ENCODE results near the gene SNRNP70.
A peak's percentile ranks its signal among the peaks of the same experiment; 100 is the strongest.
"Not testable (repeated sequence)": the region's sequence is repeated elsewhere in the genome, so short reads cannot be mapped to it uniquely, and the experiment has no call there.

SNRNP70 gene, protein sequence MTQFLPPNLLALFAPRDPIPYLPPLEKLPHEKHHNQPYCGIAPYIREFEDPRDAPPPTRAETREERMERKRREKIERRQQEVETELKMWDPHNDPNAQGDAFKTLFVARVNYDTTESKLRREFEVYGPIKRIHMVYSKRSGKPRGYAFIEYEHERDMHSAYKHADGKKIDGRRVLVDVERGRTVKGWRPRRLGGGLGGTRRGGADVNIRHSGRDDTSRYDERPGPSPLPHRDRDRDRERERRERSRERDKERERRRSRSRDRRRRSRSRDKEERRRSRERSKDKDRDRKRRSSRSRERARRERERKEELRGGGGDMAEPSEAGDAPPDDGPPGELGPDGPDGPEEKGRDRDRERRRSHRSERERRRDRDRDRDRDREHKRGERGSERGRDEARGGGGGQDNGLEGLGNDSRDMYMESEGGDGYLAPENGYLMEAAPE

DNA sequence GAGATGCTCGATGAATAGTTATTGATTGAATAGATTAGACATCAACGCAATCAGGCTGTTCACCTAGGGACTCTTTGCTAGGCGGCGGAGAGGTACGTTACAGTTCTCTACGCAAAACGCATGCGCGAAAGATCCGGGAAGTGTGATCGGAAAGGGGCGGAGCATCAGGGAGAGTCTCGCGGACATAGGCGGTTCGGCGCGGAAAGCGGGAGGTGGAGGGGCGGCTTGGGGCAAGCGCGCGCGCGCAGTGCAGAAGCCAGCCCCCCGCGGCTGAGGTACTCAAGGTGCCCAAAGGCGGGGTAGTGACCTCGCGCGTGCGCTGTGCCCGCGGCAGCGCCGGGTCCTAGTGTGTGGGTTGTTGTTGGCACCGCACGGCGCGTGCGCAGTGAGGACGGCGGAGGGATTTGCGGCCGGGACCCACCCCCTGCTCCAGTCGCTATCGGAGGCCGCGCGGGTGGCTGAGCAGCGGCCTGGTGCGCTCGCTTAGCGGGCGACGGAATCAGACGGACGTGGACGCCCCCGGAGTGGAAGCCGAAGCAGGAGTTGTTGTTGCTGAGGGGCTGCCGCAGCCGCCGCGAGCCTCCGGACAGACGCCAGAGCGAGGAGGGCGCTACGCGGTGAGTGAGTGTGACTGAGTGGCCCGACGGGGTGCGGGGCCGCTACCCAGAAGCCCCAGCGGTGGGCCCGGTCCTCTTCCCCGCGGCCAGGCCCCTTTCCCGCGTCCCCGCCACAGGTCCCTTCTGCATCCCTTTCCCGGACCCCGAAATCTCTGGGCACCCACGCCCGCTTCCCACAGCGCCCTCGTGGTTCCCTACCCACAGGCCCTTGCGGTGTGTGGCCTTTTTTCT lies at the start of gene SNRNP70:
Gene SNRNP70 (plus strand): TSS at position 432 of the 848 bp plus-strand sequence. CDS start 964 bp downstream, outside the sequence.
- DNase-seq = peak; percentile 99

- DNase-seq = peak; percentile 32
Observed at GRCh38 chr19:49036815-49037214, 48.4 kb upstream of the SNRNP70 start, which contains the start of gene CGB1. CGB1 (minus strand) TSS chr19:49036895; CDS start chr19:49036711, 184 bp downstream.

DNA sequence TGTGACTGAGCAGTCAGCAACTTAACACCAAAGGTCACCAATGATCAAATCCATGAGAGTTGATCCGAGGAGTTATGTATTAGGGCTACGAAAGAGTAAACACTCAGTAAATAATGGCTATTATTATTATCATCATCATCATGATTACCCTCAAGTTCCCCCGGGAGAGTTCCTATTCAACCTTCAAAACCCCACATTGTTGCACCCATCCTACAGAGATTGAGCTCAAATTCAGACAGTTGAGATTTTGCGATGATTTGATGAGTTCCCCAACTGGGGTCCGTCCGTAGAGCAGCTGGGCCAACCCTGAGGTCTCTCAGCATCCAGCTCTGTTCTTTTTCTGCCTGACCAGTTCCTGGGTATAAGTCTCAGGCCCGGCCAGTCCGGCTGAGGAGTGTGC lies 47.1 kb upstream of the SNRNP70 start:
- not testable (repeated sequence) for DNase-seq

GRCh38 chr19:49038557-49039276 lies 46.5 kb upstream of the SNRNP70 start:
- not testable (repeated sequence) for DNase-seq

GRCh38 chr19:49039736-49040135 lies 45.5 kb upstream of the SNRNP70 start:
- DNase-seq = not testable (repeated sequence)

- no peak for DNase-seq
Observed at GRCh38 chr19:49042177-49042576, 43.1 kb upstream of the SNRNP70 start.

DNA sequence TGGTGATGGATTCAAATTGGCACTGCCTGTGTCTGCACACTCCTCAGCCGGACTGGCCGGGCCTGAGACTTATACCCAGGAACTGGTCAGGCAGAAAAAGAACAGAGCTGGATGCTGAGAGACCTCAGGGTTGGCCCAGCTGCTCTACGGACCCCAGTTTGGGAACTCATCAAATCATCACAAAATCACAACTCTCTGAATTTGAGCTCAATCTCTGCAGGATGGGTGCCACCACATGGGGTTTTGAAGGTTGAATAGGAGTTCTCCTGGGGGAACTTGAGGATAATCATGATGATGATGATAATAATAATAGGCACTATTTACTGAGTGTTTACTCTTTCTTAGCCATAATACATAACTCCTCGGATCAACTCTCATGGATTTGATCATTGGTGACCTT lies 42.6 kb upstream of the SNRNP70 start:
- not testable (repeated sequence) for DNase-seq

DNA sequence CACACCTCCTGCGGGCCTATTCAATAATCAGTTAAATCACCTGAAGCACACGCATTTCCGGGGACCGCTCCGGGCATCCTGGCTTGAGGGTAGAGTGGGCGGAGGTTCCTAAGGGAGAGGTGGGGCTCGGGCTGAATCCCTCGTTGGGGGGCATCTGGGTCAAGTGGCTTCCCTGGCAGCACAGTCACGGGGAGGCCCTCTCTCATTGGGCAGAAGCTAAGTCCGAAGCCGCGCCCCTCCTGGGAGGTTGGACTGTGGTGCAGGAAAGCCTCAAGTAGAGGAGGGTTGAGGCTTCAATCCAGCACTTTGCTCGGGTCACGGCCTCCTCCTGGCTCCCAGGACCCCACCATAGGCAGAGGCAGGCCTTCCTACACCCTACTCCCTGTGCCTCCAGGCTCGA lies 41.7 kb upstream of the SNRNP70 start, which contains the start of gene CGB5:
Gene CGB5 (plus strand): TSS at position 301 of the 400 bp plus-strand sequence. CDS start 362 bp downstream, outside the sequence.
- DNase-seq = not testable (repeated sequence)

- not testable (repeated sequence) for DNase-seq
Observed at GRCh38 chr19:49049011-49049410, 36.2 kb upstream of the SNRNP70 start, which contains the start of gene CGB8. CGB8 (minus strand) TSS chr19:49049111; CDS start chr19:49048739, 372 bp downstream.

DNA sequence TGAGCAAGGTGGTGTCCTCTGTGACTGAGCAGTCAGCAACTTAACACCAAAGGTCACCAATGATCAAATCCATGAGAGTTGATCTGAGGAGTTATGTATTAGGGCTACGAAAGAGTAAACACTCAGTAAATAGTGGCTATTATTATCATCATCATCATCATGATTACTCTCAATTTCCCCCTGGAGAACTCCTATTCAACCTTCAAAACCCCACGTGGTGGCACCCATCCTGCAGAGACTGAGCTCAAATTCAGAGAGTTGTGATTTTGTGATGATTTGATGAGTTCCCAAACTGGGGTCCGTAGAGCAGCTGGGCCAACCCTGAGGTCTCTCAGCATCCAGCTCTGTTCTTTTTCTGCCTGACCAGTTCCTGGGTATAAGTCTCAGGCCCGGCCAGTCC lies 35.4 kb upstream of the SNRNP70 start:
- not testable (repeated sequence) for DNase-seq

- DNase-seq = not testable (repeated sequence)
Observed at GRCh38 chr19:49050376-49051033, 34.7 kb upstream of the SNRNP70 start.

DNA sequence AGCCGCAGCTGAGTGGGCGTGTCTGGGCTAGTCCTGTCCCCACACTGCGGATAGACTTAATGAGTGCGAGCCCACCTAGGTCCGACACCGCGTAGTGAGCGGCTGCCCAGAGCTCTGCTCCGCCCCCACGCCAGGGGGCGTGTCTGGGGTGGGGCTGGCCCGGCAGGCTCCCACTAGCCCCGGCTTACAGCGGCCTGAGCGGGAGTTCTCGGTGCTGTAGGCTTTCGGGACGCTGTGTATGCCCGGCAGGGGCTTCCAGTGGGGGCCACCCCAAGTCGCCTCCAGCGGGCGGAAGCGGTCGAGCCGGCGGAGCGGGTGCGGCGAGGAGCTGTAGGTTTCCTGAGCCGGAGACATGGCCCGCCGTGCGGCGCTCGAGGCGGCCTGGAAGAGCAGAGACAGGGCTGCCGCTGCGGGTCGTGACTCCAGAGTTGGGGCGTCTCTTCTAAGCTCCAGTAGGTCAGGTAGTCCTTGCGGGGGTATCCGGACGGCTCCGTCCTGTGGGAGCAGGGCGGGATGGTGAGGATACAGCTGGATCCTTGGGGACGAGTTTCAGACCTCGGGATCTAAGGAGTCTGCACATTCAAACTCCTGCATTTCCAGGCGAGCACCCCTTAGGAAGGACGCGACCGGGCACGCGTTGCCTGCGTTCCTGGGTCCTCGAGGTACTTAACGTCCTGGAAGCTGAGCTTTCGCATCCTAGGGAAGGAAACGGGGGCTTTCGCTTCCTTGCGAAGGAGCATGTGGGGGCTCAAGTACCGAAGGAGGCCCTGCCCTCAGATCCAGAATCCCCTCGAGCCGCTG lies 28.9 kb upstream of the SNRNP70 start:
- DNase-seq = peak; percentile 45

GRCh38 chr19:49056902-49057596 lies 28.2 kb upstream of the SNRNP70 start:
- DNase-seq = not testable (repeated sequence)

GRCh38 chr19:49057636-49058234 lies 27.5 kb upstream of the SNRNP70 start, which contains the start of gene CGB7:
CGB7 (minus strand) TSS chr19:49057749; CDS start chr19:49055375, 2,374 bp downstream.
- DNase-seq = peak; percentile 34

DNA sequence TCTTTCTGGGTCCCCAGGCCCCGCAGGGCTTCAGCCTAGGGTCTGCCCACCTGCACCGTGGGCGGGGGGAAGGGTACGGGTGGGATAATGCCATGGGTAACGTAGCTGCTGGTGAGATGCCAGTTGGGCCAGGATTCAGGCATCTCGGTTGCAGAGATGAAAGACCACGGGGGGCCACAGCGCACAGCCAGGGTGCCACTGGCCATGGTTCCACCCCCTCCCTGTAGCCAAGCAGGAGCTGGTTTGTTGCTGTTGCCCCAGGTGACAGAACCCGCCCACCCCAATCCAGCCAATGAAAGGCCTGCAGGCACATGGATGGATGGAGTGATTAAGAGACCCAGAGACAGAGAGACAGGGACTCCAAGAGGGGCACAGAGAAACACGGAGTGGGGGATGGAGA lies 26.7 kb upstream of the SNRNP70 start:
- DNase-seq = no peak

- DNase-seq = no peak
Observed at GRCh38 chr19:49059053-49059452, 26.2 kb upstream of the SNRNP70 start.

DNA sequence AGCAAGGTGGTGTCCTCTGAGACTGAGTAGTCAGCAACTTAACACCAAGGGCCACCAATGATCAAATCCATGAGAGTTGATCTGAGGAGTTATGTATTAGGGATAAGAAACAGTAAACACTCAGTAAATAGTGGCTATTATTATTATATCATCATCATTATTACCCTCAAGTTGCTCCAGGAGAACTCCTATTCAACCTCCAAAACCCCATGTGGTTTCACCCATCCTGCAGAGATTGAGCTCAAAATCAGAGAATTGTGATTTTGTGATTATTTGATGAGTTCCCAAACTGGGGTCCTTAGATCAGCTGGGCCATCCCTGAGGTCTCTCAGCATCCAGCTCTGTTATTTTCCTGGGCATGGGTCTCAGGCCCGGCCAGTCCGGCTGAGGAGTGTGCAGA lies 24.3 kb upstream of the SNRNP70 start:
- no peak for DNase-seq

DNA sequence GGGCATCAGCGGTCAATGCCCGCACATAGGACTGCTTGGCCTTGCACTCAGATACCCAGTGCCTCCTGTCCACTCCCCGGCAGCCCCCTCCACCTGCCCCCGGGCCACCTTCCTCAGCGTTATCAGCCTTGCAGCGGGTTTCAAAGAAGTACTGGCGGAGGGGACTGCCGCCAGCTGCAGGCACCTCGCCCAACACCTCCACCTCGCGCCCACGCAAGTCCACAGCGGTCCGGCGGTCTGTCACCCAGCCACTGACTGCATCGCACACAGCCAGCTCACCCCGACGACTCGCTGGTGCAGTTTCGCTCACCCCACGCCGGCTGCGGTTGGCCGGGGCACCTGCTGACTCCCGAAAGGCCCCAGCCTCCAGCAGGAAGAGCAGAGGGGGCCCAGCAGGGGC lies 23.8 kb upstream of the SNRNP70 start:
- no peak for DNase-seq

GRCh38 chr19:49064029-49064629 lies 21.1 kb upstream of the SNRNP70 start:
- no peak for DNase-seq

Measured in CD4-positive, alpha-beta T cell treated with Interleukin-17A for 1 hour (primary cell).